Spleen (tissue), 11 donors: ENCODE data around the gene PGAM2. TPM values are rescaled to one million over a fixed set of nuclear protein-coding genes. Genes with fewer than 3 reads are reported as not detected.
A peak's percentile ranks its signal among the peaks of the same experiment; 100 is the strongest.

Source experiments
- DNase-seq: peaks from one replicate; pipeline ENCODE4 v3.0.0-alpha.2; 2020
- H3K27ac ChIP-seq, 8 donors: fragments of 200-600 bp; sonication (generic) in 7 of 8; 1 replicate in 4 of 8; 2 replicates in 4 of 8; pipeline versions ENCODE4 v1.5.0 to v1.8.0; 2016 to 2021; ENCODE audit warnings: inconsistent platforms in 4 of 8, mild to moderate bottlenecking in 4 of 8, moderate library complexity in 1 of 8
- H3K27me3 ChIP-seq, 7 donors: fragments of 200-600 bp; sonication (generic) in 6 of 7; replicated peaks in 1 of 7; 1 replicate in 4 of 7; 2 replicates in 3 of 7; pipeline versions ENCODE4 v1.5.0 to v1.8.0; 2016 to 2021; ENCODE audit warnings: inconsistent platforms in 3 of 7, mild to moderate bottlenecking in 1 of 7
- H3K36me3 ChIP-seq, 6 donors: fragments of 200-600 bp; sonication (generic) in 5 of 6; 1 replicate in 4 of 6; 2 replicates in 2 of 6; pipeline versions ENCODE4 v1.5.0 to v1.8.0; 2016 to 2021; ENCODE audit warnings: inconsistent platforms in 2 of 6
- H3K4me1 ChIP-seq, 6 donors: fragments of 200-600 bp; sonication (generic) in 5 of 6; 1 replicate in 3 of 6; 2 replicates in 3 of 6; pipeline versions ENCODE4 v1.5.0 to v1.8.0; 2016 to 2021; ENCODE audit warnings: inconsistent platforms in 3 of 6
- H3K4me3 ChIP-seq, 8 donors: fragments of 200-600 bp; sonication (generic) in 7 of 8; 1 replicate in 4 of 8; 2 replicates in 4 of 8; pipeline versions ENCODE4 v1.5.0 to v1.8.0; 2016 to 2021; ENCODE audit warnings: inconsistent platforms in 4 of 8, mild to moderate bottlenecking in 4 of 8, moderate library complexity in 2 of 8
- H3K9me3 ChIP-seq, 8 donors: fragments of 200-600 bp; sonication (generic) in 7 of 8; 1 replicate in 4 of 8; 2 replicates in 4 of 8; pipeline versions ENCODE4 v1.5.0 to v1.8.0; 2016 to 2021; ENCODE audit warnings: inconsistent platforms in 4 of 8
- CTCF ChIP-seq, 11 experiments: fragments of 200-600 bp in 7 of 11; fragments of 450-650 bp in 4 of 11; sonication (generic) in 4 of 11; IDR thresholded peaks in 8 of 11; conservative IDR thresholded peaks in 3 of 11; 1 replicate in 7 of 11; 2 replicates in 4 of 11; pipeline versions ENCODE4 v1.4.0 to v1.8.0; 2016 to 2021; ENCODE audit warnings: antibody characterized with exemption in 11 of 11, inconsistent platforms in 4 of 11, mild to moderate bottlenecking in 1 of 11
- POLR2A ChIP-seq, 3 donors: fragments of 450-650 bp; IDR thresholded peaks; one replicate each; pipeline ENCODE4 v1.5.1; 2017; ENCODE audit warnings: antibody characterized with exemption in 3 of 3, mild to moderate bottlenecking in 1 of 3
- POLR2AphosphoS5 ChIP-seq, 3 donors: sonication (generic); formaldehyde crosslinking; IDR thresholded peaks; one replicate each; pipeline ENCODE4 v1.5.1; 2017; ENCODE audit warnings: antibody characterized with exemption in 3 of 3
- WGBS, 5 donors: extraction: QIAGEN DNeasy Blood & Tissue Kit in 3 of 5; methylation state at CpG; one replicate each; pipeline versions ENCODE4 v1.1.5 to v1.1.7; 2013 to 2018; 5-methylcytosine and 5-hydroxymethylcytosine counted together
- intact Hi-C: fragments of 100-400 bp; cut with DNase I; formaldehyde crosslinking; loops from one replicate; pipeline ENCODE4 v1.15.0; 2023; ENCODE audit warnings: low total_unique reads
- polyA plus RNA-seq, 3 donors: library from polyadenylated mRNA; stranded (reverse); fragments of 200-250 nt; gene quantifications; one replicate each; pipeline ENCODE4 v1.2.1, GENCODE V29; 2013
- total RNA-seq, 7 donors: library from RNA; depleted of rRNA in 3 of 7; stranded (reverse); fragments of >200 nt in 3 of 7; fragmentation: NEBNext Ultra II Directional in 4 of 7; extraction: Animal tissue kit (Norgen Biotek cat#: 25700) in 4 of 7; gene quantifications; one replicate each; pipeline versions ENCODE4 v1.1.0 to v1.2.1, GENCODE V29; 2016 to 2021
- donor health status: healthy with polysubstance abuse.
- donor health status: DM: no; HTN: no; CAD: no; lungs with moderate emphysema.
- donor health status: DM: no; HTN: no; CAD: no.
- donor health status: Bipolar disorder and iron deficiency.
- donor health status: healthy.
- donor health status: DM: no; HTN: no; CAD: no.
- donor health status: DM: yes; HTN: yes; CAD: no.

Gene PGAM2
- total and polyA plus RNA-seq, 10 donors = 0.75 to 4.0 (median 1.6) TPM; not detected in 1

GRCh38 chr7:44071726-44072363, 6.5 kb upstream of the PGAM2 start:
- H3K27me3 ChIP-seq = no peaks in the 10 kb centered on the region
- 73 to 85% (median 83%) methylated on average over 9 of the region's 9 CpGs for WGBS, 5 donors
- H3K4me1 ChIP-seq = peaks cover 18 to 79% (median 48%) of the 10 kb centered on the region in 6 donors
- no peak for DNase-seq
- peak overlapping the region in 6 of 8 donors; percentile 9 to 98 (median 94) for H3K27ac ChIP-seq
- H3K4me3 ChIP-seq = no peak overlapping the region
- H3K9me3 ChIP-seq = no peaks in the 10 kb centered on the region
- intact Hi-C loops = no loop called here
- no peak for TF ChIP-seq POLR2AphosphoS5 (IDR thresholded peaks at IDR 0.05)
- no peak for TF ChIP-seq POLR2A (IDR thresholded peaks at IDR 0.05)
- TF ChIP-seq CTCF (IDR thresholded peaks at IDR 0.05 in 8 of 11, conservative IDR thresholded peaks at IDR 0.05 in 3 of 11) = no peak
- H3K36me3 ChIP-seq = peaks cover 0 to 48% (median 36%) of the 10 kb centered on the region in 6 donors

GRCh38 chr7:44068054-44068453, 2.7 kb upstream of the PGAM2 start:
- no peak overlapping the region for H3K4me3 ChIP-seq
- no peak overlapping the region for H3K27ac ChIP-seq
- 75 to 87% (median 84%) methylated on average over 7 of the region's 7 CpGs for WGBS, 5 donors
- peak; percentile 69 for DNase-seq
- H3K9me3 ChIP-seq = no peaks in the 10 kb centered on the region
- peaks cover 29 to 82% (median 60%) of the 10 kb centered on the region in 6 donors for H3K4me1 ChIP-seq
- peaks cover 0 to 12% (median 5%) of the 10 kb centered on the region in 6 donors for H3K36me3 ChIP-seq
- H3K27me3 ChIP-seq = no peaks in the 10 kb centered on the region
- TF ChIP-seq CTCF (IDR thresholded peaks at IDR 0.05 in 8 of 11, conservative IDR thresholded peaks at IDR 0.05 in 3 of 11) (no peak), POLR2AphosphoS5 (IDR thresholded peaks at IDR 0.05) (peak; percentile 50 to 74 (median 67)), POLR2A (IDR thresholded peaks at IDR 0.05) (no peak)
- intact Hi-C loops = no loop called here

- Histone ChIP-seq H3K27ac (no peak overlapping the region), H3K4me1 (peaks cover 24 to 82% (median 60%) of the 10 kb centered on the region in 6 donors), H3K4me3 (no peak overlapping the region), H3K9me3 (no peaks in the 10 kb centered on the region), H3K36me3 (peaks cover 0 to 12% (median 2%) of the 10 kb centered on the region in 6 donors), H3K27me3 (no peaks in the 10 kb centered on the region)
- intact Hi-C loops = no loop called here
- peak; percentile 69 for DNase-seq
- TF ChIP-seq POLR2A (IDR thresholded peaks at IDR 0.05) = no peak
- no peak for TF ChIP-seq CTCF (IDR thresholded peaks at IDR 0.05 in 8 of 11, conservative IDR thresholded peaks at IDR 0.05 in 3 of 11)
- TF ChIP-seq POLR2AphosphoS5 (IDR thresholded peaks at IDR 0.05) = peak in 2 of 3 donors; percentile 58 to 65
- whole genome bisulfite sequencing, 5 donors = 85 to 90% (median 87%) methylated on average over 11 of the region's 11 CpGs
Observed at GRCh38 chr7:44067064-44067951, 1.9 kb upstream of the PGAM2 start.
